Hypothalamus (tissue), 51 donors: Measurements from ENCODE around the gene CELF1.

Experiments
- DNase-seq, 51 donors: peaks; one replicate each; lab custom pipeline; 2025; lab: John Stamatoyannopoulos, UW

Gene CELF1

DNA sequence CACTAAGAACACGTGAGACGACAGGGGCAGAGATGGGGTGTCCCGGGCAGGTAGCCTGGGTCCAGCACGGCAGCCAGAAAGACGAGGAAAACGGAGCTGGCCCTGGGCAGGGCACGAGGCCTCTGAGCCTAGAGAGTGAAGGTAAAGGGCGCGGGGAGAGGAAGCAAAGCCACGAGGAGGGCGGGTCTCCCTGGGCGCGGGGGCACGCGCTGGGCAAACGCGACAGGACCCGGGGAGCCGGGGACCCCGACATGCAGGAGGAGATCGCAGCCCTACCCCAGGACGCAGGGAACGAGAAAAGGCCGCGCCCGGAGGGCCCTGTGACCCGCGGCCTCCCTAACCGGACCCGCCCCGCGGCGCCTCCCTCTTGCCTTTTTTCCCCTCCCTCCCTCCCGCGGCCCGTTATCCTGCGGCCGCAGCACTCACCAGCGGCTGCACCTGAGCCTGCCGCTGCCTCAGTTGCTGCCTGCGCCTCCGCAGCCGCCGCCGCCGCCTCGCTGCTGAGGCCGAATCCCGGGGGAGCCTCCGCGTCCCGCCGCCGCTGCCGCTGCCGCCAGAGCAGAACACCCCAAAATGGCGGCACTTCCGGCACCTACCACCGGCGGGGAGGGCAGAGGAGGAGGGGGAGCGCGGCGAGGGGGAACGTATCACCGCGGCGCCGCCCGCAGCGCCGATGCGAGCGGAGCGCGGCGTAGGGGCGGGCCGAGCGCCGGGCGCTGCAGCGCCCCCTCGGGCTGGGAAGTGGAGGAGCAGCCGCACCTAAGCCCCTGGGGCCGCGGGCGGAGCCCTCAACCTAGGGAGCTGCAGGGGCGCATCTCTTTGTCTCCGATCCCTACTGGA, at the start of gene CELF1:
Gene CELF1 (minus strand): TSS at position 567 of the 840 bp plus-strand sequence. CDS start 53,609 bp downstream, outside the sequence.
- peak; percentile 49 to 94 (median 81) for DNase-seq

DNA sequence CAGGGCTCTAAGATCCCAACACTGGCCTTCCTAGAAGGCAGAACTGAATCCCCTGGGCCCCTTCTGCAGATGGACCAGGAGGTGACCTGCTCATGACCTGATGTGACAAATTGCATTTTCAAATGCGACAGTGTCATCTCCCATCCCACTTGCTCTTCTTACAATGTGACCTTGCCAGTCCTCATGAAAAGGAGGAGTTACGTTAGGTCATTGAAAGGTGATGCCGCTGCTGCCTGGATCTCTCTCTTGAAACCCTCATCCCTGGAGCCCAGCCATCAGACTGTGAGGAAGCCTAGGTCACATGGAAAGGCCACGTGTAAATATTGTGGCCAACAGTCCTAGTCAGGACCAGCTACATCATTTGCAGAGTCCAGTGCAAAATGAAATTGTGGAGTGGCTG, 47.0 kb upstream of the CELF1 start:
- DNase-seq: no peak

DNA sequence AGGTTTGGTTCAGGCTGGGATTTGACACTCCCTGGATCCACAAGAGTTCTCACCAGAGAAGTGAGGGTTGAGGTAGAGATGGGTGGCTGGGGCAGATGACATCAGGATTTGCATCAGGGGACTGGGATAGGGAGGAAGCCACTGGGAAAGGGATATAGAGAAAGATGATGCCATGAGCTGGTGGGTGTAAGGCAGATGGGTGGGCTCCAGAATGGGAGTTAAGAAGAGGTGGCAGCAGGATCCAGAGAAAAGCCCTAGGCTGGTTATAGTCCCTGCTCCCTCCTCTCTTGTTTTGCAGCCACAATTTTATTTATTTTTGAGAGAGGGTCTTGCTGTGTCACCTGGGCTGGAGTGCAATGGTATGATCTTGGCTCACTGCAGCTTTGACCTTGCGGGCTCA, 43.0 kb upstream of the CELF1 start:
- DNase-seq: no peak

DNA sequence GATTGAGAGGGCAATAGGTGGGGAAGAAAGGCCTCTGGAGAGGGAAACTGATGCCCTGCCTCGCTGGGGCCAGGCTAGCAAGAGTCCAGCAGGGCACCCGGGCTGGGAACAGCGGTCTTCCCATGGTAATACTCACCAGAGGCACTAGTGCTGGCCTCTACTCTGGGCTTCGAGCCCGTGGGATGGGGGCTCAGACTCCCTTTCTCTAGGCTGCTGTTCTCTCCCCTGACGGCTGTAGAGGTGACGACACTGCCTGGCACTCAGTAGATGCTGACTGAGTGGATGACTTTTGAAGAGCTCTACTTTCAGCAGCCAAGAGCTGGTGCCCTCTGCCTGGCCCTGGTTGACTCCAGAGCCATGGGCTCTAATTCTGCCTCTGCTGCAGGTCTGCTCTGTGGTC, 42.1 kb upstream of the CELF1 start:
- DNase-seq: peak in 17 of 51 donors; percentile 24 to 65 (median 45)

DNA sequence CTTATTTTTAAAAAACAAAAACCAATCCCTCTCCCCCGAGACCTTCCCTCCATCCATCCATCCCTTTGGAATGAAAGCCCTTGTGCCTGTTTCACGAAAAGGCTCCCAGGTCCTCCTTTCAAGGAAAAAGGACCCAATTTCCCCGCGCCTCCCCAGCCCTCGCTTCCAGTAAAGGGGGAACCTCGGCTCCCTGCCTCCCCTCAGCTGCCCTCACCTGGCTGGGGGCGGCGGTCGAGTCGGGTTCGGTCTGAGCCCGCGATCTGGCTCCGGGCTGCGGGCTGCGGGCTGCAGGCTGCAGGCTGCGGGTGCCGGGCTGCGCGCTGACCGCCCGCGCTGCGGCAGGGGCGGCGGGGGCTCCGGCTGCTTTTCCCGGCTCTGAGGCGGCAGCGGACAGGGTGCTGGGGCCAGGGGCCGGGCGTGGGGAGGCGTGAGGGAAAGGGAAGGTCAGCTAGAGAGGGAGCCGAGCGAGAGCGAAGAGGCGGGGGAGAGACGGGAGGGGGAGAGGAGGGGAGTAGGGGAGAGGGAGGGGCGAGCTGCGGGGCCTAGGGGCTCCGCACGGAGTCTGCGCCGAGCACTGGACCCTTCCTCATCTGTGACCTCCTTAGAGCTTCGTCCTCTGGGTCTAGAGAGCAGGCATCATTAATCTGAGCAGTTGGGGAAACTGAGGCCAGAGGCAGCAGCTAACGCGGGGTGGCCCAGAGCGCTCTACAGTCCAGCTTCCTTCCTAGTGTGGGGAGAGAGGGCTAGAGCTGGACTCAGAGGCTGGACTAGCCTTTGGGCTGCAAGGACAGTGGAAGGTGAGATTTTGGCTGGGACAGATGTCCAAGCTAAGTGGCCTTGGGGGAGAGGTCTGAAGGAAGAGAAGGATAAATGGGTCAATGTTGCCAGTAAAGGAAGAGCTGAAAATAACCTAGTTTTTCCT, 41.3 kb upstream of the CELF1 start, which contains the start of gene C1QTNF4:
Gene C1QTNF4 (minus strand): TSS at position 478 of the 922 bp plus-strand sequence. CDS start 3,601 bp downstream, outside the sequence.
- no peak for DNase-seq

DNA sequence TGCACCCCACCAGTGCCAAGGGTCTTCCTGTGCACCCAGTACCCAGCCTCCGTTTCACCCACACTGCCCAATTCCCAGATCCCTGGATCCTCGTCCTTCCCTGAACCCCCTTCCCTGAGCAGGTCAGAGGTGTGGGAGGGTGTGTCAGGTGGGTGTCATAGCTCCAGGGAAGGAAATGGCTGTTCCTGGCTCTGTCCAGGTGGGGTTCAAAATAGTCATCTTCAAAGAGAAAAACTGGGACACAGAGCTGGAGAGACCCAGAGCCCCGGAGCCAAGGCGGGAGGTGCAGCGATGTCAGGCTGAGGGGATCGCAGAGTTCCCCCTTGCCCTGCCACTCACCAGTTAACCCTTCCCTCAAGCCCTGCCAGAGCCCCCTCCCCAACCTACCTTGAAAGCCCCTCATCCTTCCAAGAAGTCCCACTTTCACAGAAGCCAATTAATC, 40.6 kb upstream of the CELF1 start:
- no peak for DNase-seq

DNA sequence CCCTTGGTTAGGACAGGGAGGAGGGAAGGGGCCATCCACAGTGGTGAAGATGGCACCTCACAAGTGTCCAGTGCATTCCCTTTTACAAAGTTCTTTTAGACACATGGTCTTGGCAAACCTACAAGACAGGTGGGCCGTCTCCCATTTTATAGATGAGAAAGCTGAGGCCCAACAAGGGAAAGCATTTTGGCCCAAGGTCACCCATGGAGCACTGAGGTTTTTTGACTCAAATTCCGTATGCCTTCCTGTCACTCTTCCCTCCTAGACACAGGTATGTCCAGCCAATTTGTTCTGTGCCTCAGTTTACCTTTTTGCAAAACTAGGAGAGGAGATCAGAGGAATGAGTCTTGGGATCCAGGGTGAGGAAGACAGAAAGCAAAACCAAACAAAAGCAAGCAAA, 40.0 kb upstream of the CELF1 start:
- DNase-seq: no peak

DNA sequence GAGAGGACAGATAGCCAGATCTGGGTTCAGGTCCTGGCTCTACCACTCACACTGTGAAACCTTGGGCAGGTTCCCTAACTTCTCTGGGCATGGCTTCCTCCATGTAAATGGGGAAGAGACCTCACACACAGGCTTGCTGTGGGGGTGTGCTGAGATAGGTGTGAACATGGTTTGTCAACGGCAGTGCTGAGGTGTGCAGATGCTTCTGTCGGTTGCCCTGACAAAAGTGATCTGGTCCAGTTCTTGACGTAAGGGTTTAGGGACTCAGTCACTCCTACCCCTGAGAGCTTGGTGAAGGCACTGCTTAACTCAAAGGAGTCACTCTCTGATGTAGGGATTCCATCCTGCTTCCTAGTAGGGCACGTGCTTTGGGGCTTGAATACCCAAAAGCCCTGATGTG, 39.3 kb upstream of the CELF1 start:
- no peak for DNase-seq

DNA sequence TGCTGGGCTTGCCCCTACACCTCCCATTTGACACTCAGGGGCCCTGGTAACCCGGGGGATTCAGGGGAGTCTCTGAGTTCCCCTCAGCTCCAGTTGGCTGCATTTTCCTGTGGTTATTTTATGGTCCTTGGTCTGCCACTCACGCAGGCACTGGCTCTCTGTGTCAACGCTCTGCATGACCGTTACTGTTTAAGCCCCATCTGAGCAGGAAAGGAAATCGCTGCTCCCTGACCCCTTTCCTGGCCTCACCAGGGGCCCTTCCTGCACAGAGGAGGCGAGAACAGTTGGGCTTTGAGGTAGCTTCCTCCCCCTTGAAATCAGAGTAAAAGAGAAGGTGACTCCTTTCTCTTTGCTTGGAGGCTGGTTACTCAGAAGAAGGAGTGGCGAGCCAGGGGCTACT, 38.8 kb upstream of the CELF1 start:
- no peak for DNase-seq

DNA sequence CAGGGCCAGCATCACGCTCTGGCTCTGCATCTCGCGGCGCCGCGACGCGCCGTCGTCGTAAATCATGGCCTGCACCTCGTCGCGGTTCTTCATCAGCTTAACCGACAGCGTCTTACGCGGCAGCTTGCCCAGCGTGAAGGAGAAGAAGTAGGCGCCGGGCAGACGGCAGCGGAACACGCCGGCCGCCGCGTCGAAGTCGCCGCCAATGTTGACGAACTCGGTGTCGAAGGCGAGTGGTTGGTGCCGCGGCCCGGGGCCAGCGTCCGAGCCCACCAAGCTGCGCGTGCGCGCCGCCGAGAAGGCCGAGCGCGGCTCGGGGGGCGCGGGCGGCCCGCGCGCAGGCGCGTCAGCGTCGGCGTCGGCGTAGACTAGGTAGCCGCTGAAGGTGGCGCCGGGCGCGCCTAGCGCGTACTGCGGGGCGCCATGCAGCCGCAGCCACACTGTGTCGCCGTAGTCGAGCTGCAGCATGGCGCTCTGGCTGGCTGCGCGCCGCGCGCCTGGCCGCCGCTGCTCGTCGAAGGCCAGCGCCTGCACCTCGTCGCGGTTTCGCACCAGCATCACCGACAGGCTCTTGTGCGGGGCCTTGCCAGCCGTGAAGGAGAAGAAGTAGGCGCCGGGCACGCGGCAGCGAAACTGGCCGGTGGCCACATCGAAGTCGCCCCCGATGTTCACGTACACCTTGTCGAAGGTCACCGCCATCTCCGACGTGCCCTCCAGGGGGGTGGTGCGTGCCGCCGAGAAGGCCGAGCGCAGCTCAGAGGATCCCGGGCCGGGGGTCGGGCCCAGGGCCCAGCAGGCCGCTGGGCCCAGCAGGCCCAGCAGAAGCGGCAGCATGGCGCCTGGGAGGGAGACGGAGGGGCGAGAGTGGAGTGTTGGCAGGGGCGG, 37.3 kb upstream of the CELF1 start:
- no peak for DNase-seq

DNA sequence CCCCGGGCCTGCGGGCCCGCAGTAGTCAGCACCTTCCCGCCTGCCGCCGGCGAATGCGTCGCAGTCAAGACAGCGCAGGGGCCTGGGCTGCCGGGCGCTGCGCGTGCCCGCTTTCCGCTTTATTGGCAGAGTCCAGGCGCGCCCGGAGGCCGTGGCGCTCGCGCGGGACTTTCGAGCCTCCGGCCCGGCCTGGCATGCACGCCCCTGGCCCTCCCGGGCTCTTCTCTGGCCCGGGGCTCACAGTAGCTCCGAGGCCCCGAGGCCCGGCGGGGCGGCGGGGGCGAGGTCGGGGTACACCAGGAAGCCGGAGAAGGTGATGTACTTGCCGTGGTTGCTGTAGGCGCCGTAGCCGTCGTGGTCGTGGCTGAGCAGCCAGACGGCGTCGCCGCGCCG, 36.6 kb upstream of the CELF1 start:
- no peak for DNase-seq

DNA sequence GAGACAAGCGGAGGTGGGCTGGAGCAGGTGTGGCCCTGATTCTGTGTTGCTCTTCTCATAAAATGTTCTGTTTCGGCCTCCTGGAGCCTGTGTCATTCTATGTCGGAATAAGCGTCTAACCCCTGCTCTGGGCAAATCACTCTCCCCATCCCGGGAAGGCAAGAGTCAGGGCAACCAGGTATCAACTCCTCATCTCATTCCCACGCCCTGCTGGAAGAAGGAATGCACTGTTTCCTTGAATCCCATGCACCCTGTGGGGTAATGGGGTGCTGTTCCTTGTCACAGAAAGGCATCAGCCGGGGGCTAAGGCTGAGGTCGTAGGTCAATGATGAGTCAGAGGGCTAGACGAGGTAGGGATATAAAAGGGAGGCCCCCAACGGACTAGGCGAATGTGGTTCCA, 36.2 kb upstream of the CELF1 start:
- no peak for DNase-seq

DNA sequence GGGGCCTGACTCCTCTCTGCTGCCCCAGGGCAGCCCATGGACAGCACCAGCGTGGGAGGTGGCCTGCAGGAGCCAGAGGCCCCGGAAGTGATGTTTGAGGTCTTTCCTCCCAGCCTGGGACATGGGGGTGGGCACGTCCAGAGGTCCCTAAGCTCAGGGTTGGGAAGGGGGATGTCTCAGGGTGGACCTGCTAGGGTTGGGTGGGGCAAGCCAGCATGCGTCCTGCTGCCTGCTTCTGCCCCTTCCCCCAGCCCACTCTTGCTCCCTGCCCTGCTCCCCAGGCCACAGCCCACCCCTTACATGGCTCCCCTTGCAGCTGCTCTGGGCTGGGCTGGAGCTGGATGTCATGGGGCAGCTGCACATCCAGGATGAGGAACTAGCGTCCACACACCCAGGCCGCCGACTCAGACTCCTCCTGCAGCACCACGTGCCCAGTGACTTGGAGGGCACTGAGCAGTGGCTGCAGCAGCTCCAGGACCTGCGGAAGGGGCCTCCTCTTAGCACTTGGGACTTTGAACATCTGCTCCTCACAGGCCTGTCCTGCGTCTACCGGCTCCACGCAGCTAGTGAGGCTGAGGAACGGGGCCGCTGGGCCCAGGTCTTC, 34.9 kb upstream of the CELF1 start:
- DNase-seq: peak in 25 of 51 donors; percentile 20 to 71 (median 44)

DNA sequence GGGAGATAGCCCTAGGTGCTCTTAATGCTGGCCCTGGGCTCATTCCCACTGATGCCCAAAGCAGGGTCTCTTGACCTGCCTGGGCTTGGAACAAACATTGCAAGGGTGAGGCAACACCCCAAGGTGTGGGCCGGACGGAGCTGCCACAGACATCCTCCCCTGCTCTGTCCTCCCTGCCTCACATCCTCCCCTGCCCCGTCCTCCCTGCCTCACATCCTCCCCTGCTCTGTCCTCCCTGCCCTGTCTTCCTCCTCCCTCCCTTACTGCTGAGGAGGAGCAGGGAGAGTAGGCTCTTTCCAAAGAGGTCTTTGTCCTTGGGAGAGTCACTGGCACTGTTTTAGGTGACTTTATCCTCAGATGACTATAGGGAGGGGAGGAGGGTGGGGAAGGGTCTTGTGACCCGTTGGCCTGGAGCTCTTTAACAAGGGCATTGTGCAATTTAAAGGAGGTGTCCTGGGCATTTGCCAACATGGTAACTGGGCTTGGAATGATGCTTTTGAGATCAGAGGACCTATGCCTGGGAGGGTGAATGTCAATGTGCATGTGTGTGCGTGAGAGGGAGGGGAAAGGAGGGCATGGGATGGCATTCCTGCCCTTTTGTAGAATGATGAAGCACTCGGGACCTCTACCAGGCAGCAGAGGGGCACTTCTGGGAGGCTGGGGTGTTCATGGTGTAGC, 34.2 kb upstream of the CELF1 start:
- no peak for DNase-seq

DNA sequence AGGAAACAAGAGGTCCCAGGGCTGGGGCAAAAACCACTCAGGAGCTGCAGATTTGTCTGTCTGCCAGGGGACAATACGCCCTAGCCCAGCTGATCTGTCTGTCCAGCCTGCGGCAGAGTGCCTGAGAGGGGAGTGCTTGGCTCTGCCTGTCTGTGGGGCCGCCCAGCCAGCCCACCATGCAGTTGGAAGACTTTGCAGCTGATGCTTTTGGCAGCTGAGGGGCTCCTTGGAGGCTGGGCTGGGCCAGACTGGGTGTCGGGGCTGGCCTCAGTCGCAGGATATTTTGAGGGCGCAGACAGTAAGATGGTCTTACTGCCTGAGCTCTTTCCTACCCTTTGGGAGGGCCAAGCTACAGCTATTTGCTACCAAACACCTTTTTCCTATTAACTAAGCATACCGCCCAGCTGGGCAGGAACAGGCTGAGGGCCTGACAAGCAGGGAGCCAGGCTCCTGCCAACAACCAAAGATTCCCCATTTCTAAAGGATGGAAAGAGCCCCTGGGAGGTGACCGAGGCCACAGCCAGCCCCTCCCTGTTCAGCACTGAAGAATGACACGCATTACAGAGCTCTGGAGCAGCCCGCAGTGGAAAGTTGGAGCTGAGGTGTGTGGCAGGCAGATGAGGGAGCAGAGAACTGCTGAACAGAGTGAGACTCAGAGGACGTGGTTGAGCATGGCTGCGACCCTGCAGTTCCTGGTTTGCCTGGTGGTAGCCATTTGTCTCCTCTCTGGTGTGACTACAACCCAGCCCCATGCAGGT, 33.3 kb upstream of the CELF1 start, which contains the start of gene FAM180B:
Gene FAM180B (plus strand): TSS at position 581 of the 758 bp plus-strand sequence. CDS start 91 bp downstream, at position 672.
- DNase-seq: peak in 15 of 51 donors; percentile 12 to 63 (median 55)

DNA sequence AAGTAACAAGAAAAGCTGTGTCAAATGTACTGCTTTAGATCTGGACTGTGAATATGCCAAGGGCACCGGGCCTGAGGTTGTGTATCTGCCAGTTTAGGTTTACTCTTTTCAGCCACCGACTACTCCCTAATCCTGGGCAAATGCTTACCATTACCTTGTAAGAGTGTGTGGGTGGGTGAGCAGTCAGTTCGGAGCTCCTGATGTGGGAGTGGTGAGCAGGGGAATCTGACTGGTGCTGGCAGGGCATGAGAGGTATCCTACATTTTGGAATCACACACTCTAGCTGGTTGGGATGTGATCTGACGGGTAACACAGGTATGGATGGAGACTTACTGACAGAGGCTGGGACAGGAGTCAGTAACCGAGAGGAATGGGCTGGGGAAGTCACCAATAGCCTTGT, 30.9 kb upstream of the CELF1 start:
- DNase-seq: no peak

DNA sequence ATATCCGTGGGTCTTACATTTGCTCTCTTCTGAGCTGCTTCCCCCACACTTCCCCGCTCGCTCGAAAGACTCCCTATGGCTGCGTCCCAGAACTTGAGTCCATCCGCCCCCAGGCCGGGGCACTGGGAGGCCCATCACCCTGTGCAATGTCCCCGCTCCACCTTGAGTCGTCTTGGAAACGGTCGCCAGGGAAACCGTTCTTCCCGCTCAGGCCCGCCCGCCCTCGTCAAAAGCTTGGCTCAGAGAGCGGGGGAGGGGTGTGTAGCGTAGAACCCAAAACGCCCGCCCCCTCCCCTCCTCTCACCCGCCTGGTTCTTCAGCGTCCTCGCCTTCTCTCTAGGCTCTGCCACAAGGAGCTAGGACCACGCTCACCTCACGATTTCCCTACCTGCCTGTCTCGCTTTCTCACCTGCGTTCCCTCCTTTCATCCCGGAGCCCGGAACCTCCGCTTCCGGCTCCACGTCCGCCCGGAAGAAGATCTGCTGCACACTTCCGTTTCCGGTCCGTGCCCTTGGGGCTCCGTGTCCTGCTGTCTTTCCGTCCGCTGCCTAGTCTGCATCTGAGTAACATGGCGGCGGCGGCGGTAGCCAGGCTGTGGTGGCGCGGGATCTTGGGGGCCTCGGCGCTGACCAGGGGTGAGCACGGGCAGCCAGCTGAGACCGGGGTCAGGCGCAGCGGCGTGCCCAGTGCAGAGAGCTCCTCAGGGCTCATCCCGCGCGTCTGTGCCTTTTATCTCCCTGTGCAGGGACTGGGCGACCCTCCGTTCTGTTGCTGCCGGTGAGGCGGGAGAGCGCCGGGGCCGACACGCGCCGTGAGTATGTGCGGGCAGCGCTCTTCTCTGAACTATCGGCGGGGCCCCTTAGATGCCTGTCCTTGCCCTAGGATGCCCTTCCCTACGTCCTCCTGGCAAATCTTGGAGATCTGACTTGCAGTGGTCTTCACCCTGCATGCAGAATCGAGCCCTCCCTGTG, 25.9 kb upstream of the CELF1 start, which contains the start of the genes KBTBD4 and NDUFS3:
Gene KBTBD4 (minus strand): TSS at position 447 of the 971 bp plus-strand sequence. CDS start 19 bp downstream, at position 428.
Gene NDUFS3 (plus strand): TSS at position 551 of the 971 bp plus-strand sequence. CDS start 18 bp downstream, at position 569.
- DNase-seq: peak; percentile 56 to 97 (median 86)
